ENCODE data around the gene RASAL2.

Gene RASAL2

GRCh38 chr1:178470411-178470960 is 376.6 kb downstream of the RASAL2 start:
- no peak for DNase-seq

GRCh38 chr1:178472531-178472930 is 378.6 kb downstream of the RASAL2 start:
- no peak for DNase-seq

- DNase-seq: no peak
Measured at GRCh38 chr1:178477373-178477772, 383.5 kb downstream of the RASAL2 start.

DNA sequence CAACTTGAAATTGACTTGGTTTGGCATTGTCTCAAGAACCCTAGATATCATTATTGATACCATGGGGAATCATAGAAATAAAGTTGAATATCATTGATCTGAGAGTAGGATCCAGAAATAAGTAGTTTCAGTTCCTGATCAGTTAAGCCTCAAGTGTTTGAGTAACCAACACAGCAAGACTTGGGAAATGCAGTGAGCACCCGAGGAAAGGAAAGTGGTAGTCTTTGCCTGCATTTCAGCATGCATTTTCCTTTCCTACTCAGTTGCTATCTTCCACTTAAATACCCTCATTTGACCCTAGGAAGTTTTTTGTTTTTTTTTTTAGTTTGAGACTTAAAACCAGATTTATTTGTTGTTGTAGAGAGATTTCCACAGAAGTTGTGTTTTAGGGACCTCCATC is 383.9 kb downstream of the RASAL2 start:
- no peak for DNase-seq

GRCh38 chr1:178483251-178483957 is 389.5 kb downstream of the RASAL2 start:
- DNase-seq: no peak

DNA sequence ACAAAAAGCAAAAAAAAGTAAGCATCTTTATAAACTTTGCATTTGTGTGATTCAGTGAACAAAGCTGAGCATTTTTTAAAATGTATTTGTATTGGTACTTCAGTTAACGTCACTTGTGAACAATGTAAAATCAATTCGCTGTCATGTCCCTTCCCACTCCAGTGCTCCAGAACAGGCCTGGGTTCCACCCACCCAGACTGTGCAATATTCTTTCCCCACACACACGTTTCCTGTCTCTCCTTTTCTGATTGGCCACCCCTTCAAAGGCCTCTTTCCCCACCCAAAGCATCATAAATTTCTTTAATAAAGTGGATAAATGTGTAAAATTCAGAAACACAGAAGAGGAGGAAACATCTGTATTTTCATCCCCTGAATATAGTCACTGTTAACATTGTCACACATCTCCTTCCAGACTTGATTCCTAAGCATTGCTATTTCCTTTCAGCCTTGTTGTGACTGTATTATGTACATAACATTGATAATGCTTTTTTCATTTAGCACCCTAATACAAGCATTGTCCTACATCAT is 390.9 kb downstream of the RASAL2 start:
- no peak for DNase-seq

DNA sequence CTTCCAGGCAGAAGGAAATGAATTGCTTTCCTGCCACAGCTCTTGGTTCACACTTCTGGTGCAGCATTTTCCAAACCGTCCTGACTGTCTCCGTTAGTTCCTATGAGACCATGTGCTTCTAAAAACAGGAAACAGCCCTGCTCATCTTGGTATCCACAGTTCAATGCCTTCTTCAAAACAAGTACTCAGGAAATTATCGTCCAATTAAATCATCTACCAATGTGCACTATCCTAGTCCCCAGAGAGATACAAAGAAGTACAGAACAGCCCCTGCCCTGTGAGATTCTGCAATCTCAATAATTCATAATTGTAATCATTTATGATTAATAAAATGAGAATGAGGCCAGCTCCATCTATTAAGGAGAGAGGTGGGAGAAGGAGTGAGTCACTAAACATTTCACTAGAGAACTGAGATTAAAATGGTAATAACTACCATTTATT is 391.7 kb downstream of the RASAL2 start:
- no peak for DNase-seq

GRCh38 chr1:178486100-178487069 is 392.5 kb downstream of the RASAL2 start:
- no peak for DNase-seq

- no peak for DNase-seq
Measured at GRCh38 chr1:178487070-178487615, 393.2 kb downstream of the RASAL2 start.

- no peak for DNase-seq
Measured at GRCh38 chr1:178488393-178488792, 394.5 kb downstream of the RASAL2 start.

- DNase-seq: no peak
Measured at GRCh38 chr1:178489399-178489798, 395.5 kb downstream of the RASAL2 start.

DNA sequence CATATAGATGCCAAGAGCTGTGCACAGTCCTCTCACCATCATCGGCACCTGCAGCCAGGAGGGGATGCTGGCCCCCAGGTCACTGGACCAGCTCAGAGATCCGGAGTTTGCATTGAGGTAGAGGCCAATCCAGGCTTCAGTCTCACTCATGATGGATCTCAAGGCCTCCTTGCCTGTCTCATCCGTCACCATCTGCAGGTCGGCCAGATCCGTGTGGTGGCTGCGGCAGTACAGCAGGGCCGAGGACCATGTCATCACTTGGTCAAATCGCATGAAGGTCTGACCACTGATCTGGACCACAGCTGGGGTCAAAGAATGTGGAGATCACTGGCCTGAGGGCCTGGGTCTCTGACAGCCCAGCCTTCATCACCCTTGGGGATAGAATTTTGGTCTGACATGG is 396.2 kb downstream of the RASAL2 start:
- no peak for DNase-seq

GRCh38 chr1:178490967-178491366 is 397.1 kb downstream of the RASAL2 start:
- no peak for DNase-seq

DNA sequence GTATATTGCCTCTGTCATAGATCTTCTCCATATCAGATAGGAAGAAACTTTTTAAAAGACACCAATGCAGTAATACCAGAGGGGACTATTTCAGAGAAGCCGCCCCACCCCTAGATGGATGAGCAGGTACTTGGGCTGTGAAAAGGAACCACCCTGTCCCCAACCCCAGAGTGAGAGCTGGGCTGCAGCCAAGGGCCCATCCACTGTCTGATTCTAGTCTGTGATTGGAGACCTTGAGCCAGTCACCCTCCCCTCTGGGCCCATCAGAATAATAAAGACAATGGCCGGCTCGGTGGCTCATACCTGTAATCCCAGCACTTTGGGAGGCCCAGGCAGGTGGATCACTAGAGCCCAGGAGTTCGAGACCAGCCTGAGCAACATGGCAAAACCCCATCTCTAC is 397.8 kb downstream of the RASAL2 start:
- DNase-seq: no peak

DNA sequence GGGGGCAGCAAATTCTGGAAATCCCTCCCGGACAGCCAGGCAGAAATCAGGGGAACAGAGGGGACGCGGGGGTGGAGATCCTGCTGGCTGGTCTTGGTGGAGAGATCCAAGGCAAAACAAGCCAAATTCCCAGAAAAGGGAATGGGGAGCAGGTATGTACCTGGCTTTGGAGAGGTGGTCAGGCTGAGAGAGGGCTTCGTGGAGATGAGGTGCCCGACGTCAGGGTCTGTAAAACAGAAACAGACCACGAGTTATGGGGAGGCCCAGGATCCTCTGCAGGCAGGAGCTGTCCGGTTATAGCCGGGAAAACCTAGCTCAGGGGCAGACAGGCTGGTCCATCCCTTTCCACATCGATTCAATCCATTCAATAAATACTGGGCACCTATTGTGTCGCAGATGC is 398.4 kb downstream of the RASAL2 start:
- DNase-seq: no peak

DNA sequence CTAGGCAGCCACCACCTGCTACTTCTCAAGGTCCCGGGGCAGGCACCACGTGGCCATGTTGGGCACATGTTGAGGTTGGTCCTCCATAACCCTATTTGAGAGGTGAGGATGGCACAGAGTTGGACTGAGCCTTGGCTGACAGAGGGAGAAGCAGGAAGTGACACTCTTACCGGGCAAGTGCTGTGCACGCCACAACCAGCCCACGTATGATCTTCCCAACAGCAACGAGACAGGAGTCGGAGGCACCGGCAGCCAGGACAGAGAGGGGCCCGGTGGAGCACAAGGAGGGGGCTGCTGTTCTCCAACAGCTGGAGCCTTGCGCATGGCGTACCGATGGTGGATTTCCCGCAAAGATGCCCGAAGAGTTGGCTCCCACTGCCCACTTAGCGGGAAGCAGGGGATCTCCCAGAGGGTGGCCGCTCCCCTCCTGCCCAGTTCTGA is 399.4 kb downstream of the RASAL2 start:
- no peak for DNase-seq

DNA sequence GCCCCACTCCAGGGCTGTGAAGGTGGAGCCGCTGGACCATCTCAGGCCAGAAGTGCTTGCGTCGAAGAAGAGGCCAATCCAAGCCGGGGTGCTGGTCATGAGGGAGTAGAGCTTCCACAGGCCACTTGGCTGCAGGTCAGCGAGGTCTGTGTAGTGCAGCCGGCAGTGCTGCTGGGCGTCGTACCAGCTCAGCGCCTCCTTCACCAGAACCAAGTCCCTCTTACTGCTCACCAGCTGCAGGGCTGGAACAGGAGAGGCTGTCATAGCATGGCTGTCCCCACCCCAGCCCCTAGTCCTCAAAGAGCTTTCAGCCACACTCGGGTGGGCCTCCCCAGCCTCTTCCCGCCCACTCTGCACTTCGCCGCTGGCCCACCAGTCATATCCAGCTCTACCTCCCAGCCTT is 400.7 kb downstream of the RASAL2 start:
- DNase-seq: no peak

DNA sequence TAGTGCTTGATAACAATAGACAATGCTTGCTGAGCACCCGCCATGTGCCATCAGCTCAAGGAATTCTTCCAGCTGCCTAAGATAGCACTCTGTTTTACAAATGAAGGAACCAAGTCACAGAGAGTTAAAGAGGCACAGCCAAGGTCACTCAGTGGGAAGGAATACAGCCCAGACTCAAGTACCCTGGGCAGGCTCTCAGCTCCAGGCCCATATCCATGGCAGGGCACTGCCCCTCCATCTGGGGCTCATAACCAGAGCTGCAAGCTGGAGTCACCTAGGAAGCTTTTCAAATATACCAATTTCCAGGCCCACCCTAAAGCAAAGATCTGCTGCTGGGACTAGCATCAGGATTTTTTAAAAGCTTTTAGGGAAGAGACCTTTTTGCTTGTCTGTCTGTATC is 401.3 kb downstream of the RASAL2 start:
- no peak for DNase-seq

- DNase-seq: no peak
Measured at GRCh38 chr1:178495741-178496409, 402.0 kb downstream of the RASAL2 start.

GRCh38 chr1:178496410-178497135 is 402.7 kb downstream of the RASAL2 start, which contains the start of gene CLEC20A:
TSS of gene CLEC20A (minus strand) at chr1:178496964. CDS start at chr1:178496939, 25 bp downstream.
- no peak for DNase-seq

- DNase-seq: no peak
Measured at GRCh38 chr1:178497903-178498478, 404.1 kb downstream of the RASAL2 start.
